ENCODE data around the gene LDLRAD4. TPM values are rescaled to one million over a fixed set of nuclear protein-coding genes. Genes with fewer than 3 reads are reported as not detected.

Gene LDLRAD4
- total RNA-seq, 4 donors from 2014 or later = 20.4 to 40.4 (median 35.3) TPM

GRCh38 chr18:13412017-13412416 lies 193.5 kb downstream of the LDLRAD4 start:
- no peak overlapping the region for H3K27ac ChIP-seq (replicated peaks in 1 of 4)
- intact Hi-C loops (cut with DNase I) = no loop called here
- H3K4me1 ChIP-seq = peaks cover 16 to 28% (median 24%) of the 10 kb centered on the region in 4 donors
- no peak overlapping the region for H3K4me3 ChIP-seq
- peaks cover 0 to 4% (median 2%) of the 10 kb centered on the region in 4 donors for H3K36me3 ChIP-seq
- WGBS = 93% methylated on average over 1 of the region's 1 CpG
- no peaks in the 10 kb centered on the region for H3K27me3 ChIP-seq
- H3K9me3 ChIP-seq = peaks cover 0 to 5% (median 2%) of the 10 kb centered on the region in 4 donors
- DNase-seq (ENCODE audit: extremely low spot score) = no peak
- TF ChIP-seq EP300 (IDR thresholded peaks at IDR 0.05) = no peak
- no peak for TF ChIP-seq CTCF (IDR thresholded peaks at IDR 0.05)
- TF ChIP-seq POLR2A (IDR thresholded peaks at IDR 0.05; ENCODE audit: low read depth) = no peak
- no peak for TF ChIP-seq POLR2AphosphoS5 (IDR thresholded peaks at IDR 0.05)

- Histone ChIP-seq H3K9me3 (peaks cover 0 to 5% (median 2%) of the 10 kb centered on the region in 4 donors), H3K4me3 (no peak overlapping the region), H3K27me3 (no peaks in the 10 kb centered on the region), H3K27ac (replicated peaks in 1 of 4) (no peak overlapping the region), H3K4me1 (peaks cover 19 to 37% (median 31%) of the 10 kb centered on the region in 4 donors), H3K36me3 (peaks cover 0 to 4% (median 2%) of the 10 kb centered on the region in 4 donors)
- DNase-seq (ENCODE audit: extremely low spot score) = no peak
- 87% methylated on average over 8 of the region's 8 CpGs for WGBS
- TF ChIP-seq POLR2AphosphoS5 (IDR thresholded peaks at IDR 0.05) (no peak), POLR2A (IDR thresholded peaks at IDR 0.05; ENCODE audit: low read depth) (no peak), CTCF (IDR thresholded peaks at IDR 0.05) (no peak), EP300 (IDR thresholded peaks at IDR 0.05) (no peak)
- intact Hi-C loops (cut with DNase I) = no loop called here
Observed at GRCh38 chr18:13412901-13413300, 194.3 kb downstream of the LDLRAD4 start.

DNA sequence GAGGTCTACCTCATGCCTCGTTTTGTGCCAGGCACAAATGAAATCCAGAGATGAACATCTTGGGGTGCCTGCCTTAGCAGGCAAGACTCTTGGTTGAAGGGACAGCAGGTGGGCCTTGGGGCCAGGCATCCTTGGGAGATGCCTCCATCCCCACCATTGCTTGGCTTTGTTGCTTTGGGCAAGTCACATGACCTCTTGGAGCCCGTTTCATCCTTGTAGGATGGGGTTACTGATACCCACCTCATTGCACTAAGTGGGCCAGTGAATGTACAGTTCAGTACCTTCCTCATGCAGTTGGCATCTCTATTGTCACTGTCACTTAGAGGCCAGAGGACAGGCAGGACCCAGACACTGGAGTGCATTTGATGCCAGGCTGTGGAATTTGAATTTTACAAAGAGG lies 195.5 kb downstream of the LDLRAD4 start:
- intact Hi-C loops (cut with DNase I) = no loop called here
- Histone ChIP-seq H3K36me3 (peaks cover 0 to 4% (median 2%) of the 10 kb centered on the region in 4 donors), H3K4me3 (no peak overlapping the region), H3K9me3 (peaks cover 0 to 5% (median 2%) of the 10 kb centered on the region in 4 donors), H3K27ac (replicated peaks in 1 of 4) (no peak overlapping the region), H3K27me3 (no peaks in the 10 kb centered on the region), H3K4me1 (peaks cover 28 to 47% (median 40%) of the 10 kb centered on the region in 4 donors)
- DNase-seq (ENCODE audit: extremely low spot score) = no peak
- no peak for TF ChIP-seq POLR2A (IDR thresholded peaks at IDR 0.05; ENCODE audit: low read depth)
- 100% methylated on average over 2 of the region's 2 CpGs for WGBS

DNA sequence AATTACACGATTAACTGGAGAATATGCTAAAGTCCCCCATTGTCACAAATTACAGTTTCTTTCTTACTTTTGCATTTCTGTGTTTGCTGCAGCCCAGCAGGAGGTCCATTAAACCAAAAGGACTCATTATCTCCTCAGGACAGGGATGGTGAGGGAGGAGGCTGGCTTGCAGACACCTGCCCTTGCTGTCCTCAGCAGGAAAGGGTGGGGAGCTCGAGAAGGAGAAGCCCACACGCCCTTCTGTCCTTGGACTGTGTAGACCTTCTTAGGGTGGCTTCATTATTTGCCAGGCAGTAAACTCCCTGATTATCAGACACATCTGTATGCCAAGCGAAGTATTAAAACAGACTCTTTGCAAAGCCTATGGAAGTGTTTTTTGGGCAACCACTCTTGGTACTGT lies 196.0 kb downstream of the LDLRAD4 start:
- Histone ChIP-seq H3K4me1 (peaks cover 28 to 47% (median 40%) of the 10 kb centered on the region in 4 donors), H3K27ac (replicated peaks in 1 of 4) (no peak overlapping the region), H3K27me3 (no peaks in the 10 kb centered on the region), H3K9me3 (peaks cover 0 to 5% (median 2%) of the 10 kb centered on the region in 4 donors), H3K4me3 (no peak overlapping the region), H3K36me3 (peaks cover 0 to 4% (median 2%) of the 10 kb centered on the region in 4 donors)
- TF ChIP-seq POLR2AphosphoS5 (IDR thresholded peaks at IDR 0.05) (no peak), POLR2A (IDR thresholded peaks at IDR 0.05; ENCODE audit: low read depth) (no peak), CTCF (IDR thresholded peaks at IDR 0.05) (no peak)
- WGBS = 75% methylated on average over 3 of the region's 4 CpGs
- DNase-seq (ENCODE audit: extremely low spot score) = no peak
- intact Hi-C loops (cut with DNase I) = no loop called here

GRCh38 chr18:13415736-13416135 lies 197.2 kb downstream of the LDLRAD4 start:
- Histone ChIP-seq H3K36me3 (peaks cover 0 to 4% (median 2%) of the 10 kb centered on the region in 4 donors), H3K9me3 (peaks cover 0 to 5% (median 2%) of the 10 kb centered on the region in 4 donors), H3K4me3 (no peak overlapping the region), H3K4me1 (peaks cover 28 to 51% (median 40%) of the 10 kb centered on the region in 4 donors), H3K27me3 (no peaks in the 10 kb centered on the region), H3K27ac (replicated peaks in 1 of 4) (peak overlapping the region in 3 of 4 donors; percentile 40 to 52 (median 50))
- intact Hi-C loops (cut with DNase I) = no loop called here
- TF ChIP-seq POLR2A (IDR thresholded peaks at IDR 0.05; ENCODE audit: low read depth) = no peak
- no peak for TF ChIP-seq EP300 (IDR thresholded peaks at IDR 0.05)
- no peak for TF ChIP-seq POLR2AphosphoS5 (IDR thresholded peaks at IDR 0.05)
- TF ChIP-seq CTCF (IDR thresholded peaks at IDR 0.05) = no peak
- WGBS = 90% methylated on average over 11 of the region's 12 CpGs
- no peak for DNase-seq (ENCODE audit: extremely low spot score)
